OCI-LY7 (cell line): ENCODE results near the gene HOXA1. TPM values are rescaled to one million over a fixed set of nuclear protein-coding genes. Genes with fewer than 3 reads are reported as not detected.

Experiments used
- BruUV-seq: library from RNA; stranded (reverse); fragments of 400-500 nt; replicated peaks from 2 replicates; lab custom pipeline; 2021; lab: Mats Ljungman, UMichigan
- CTCF ChIA-PET: fragments of 300-600 bp; sonication (Branson Sonifier 250); formaldehyde crosslinking; loops from one replicate; lab custom pipeline; 2022; ENCODE audit warnings: antibody characterized with exemption; ENCODE audit not compliant: unreplicated experiment; lab: Charles Lee
- POLR2A ChIA-PET: fragments of 300-600 bp; sonication (Branson Sonifier 250); formaldehyde crosslinking; loops from one replicate; lab custom pipeline; 2022; ENCODE audit warnings: antibody characterized with exemption; lab: Charles Lee
- DNase-seq: peaks from one replicate; pipeline ENCODE4 v3.0.0-alpha.2; 2015; ENCODE audit warnings: low spot score
- H2AFZ ChIP-seq: fragments of 200-600 bp; sonication (generic), shearing (Covaris generic); 2 replicates; pipeline ENCODE4 v1.6.1; 2014; ENCODE audit warnings: mild to moderate bottlenecking, antibody characterized with exemption, low read length, moderate library complexity
- H3K27ac ChIP-seq: fragments of 200-600 bp; sonication (generic); 2 replicates; pipeline ENCODE4 v1.5.1; 2014; ENCODE audit warnings: mixed run types, low read depth, mild to moderate bottlenecking, moderate library complexity, low read length, inconsistent platforms; ENCODE audit not compliant: poor library complexity, severe bottlenecking
- H3K36me3 ChIP-seq: fragments of 200-600 bp; sonication (generic); 2 replicates; pipeline ENCODE4 v1.6.1; 2014; ENCODE audit warnings: mild to moderate bottlenecking, antibody characterized with exemption, low read length, moderate library complexity, mixed read lengths; ENCODE audit not compliant: insufficient read depth
- H3K4me1 ChIP-seq: fragments of 200-600 bp; sonication (generic); 2 replicates; pipeline ENCODE4 v1.5.1; 2014; ENCODE audit warnings: mild to moderate bottlenecking, low read length; ENCODE audit not compliant: insufficient read depth, poor library complexity, severe bottlenecking
- H3K4me2 ChIP-seq: fragments of 200-600 bp; sonication (generic); 2 replicates; pipeline ENCODE4 v1.6.1; 2014; ENCODE audit warnings: mild to moderate bottlenecking, low read length
- H3K4me3 ChIP-seq: fragments of 200-600 bp; sonication (generic); 2 replicates; pipeline ENCODE4 v1.5.1; 2014; ENCODE audit warnings: mild to moderate bottlenecking, low read depth, low read length; ENCODE audit not compliant: poor library complexity, severe bottlenecking
- H3K79me2 ChIP-seq: fragments of 200-600 bp; sonication (generic); 2 replicates; pipeline ENCODE4 v1.6.1; 2016; ENCODE audit warnings: low read depth, mild to moderate bottlenecking, low read length, moderate library complexity, mixed read lengths; ENCODE audit not compliant: insufficient read depth
- H3K9me2 ChIP-seq: fragments of 200-600 bp; sonication (generic); 2 replicates; pipeline ENCODE4 v1.6.1; 2016; ENCODE audit warnings: mild to moderate bottlenecking, low read length, mixed read lengths; ENCODE audit not compliant: insufficient read depth
- H3K9me3 ChIP-seq: fragments of 200-600 bp; sonication (generic); 2 replicates; pipeline ENCODE4 v1.6.1; 2014; ENCODE audit warnings: mild to moderate bottlenecking, mixed run types, low read length, mixed read lengths
- H4K20me1 ChIP-seq: fragments of 200-600 bp; sonication (generic); 2 replicates; pipeline ENCODE4 v1.6.1; 2014; ENCODE audit warnings: mild to moderate bottlenecking, antibody characterized with exemption, low read length, moderate library complexity, mixed read lengths; ENCODE audit not compliant: insufficient read depth
- EZH2phosphoT487 ChIP-seq: fragments of 200-600 bp; sonication (generic); IDR thresholded peaks from 2 replicates; pipeline ENCODE4 v1.6.1; 2018; ENCODE audit warnings: low read depth, borderline replicate concordance, mild to moderate bottlenecking, mixed run types, antibody characterized with exemption, low read length, moderate library complexity, mixed read lengths
- intact Hi-C: fragments of 100-400 bp; cut with micrococcal nuclease; formaldehyde crosslinking; loops from one replicate; pipeline ENCODE4 v1.10.0; 2022; ENCODE audit not compliant: unreplicated experiment
- total RNA-seq, 2 experiments: library from RNA; depleted of rRNA in 1 of 2; stranded (reverse); fragments of >200 nt in 1 of 2; shearing (Covaris generic) in 1 of 2; gene quantifications; 2 replicates each; pipeline ENCODE4 v1.2.3, GENCODE V29; 2014 to 2022
- TF ChIP-seq, protein P1 (sequence below): fragments of 200-600 bp; sonication (generic); conservative IDR thresholded peaks from 2 replicates; pipeline ENCODE4 v1.5.1; 2014; ENCODE audit warnings: mild to moderate bottlenecking, antibody characterized with exemption, low read length, moderate library complexity, mixed read lengths

Gene HOXA1
- total RNA-seq, 2 experiments from 2014 or later, result 3.0 to 8.2 TPM

DNA sequence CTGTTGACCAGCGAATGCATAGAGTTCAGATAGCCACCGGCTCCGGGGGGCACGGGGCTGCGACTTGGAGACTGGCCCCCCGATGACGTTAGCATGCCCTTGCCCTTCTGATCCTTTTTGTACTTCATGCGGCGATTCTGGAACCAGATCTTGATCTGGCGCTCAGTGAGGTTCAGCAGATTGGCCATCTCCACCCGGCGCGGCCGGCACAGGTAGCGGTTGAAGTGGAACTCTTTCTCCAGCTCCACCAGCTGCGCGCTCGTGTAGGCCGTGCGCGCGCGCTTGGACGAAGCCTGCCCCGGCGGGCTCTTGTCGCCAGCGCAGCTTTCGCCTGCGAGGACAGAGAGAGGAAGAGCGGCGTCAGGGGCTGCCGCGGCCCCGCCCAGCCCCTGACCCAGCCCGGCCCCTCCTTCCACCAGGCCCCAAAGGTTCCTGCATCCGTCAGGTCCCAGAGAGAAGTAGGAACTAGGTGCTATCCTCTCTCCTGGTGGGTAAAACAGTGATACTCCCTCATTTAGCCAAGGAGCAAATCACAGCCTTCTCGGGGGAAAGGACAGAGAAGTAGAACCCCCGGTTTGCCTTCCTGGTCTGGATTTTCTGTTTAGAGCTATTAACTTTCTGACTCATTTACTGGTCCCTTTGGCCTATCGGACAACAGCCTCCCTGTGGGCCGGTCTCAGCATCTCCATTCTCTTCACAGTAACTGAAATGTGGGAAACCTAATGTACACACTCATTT is 12.8 kb upstream of the HOXA1 start:
- H4K20me1 ChIP-seq, result no peaks in the 10 kb centered on the region
- no peak overlapping the region for H3K4me2 ChIP-seq
- intact Hi-C loops, result no loop called here
- no peaks in the 10 kb centered on the region for H3K79me2 ChIP-seq
- ChIA-PET POLR2A (interaction anchor here (0.6 kb wide), 1 partner anchor 408 kb away, joined by 4 read pairs; no protein-coding TSS in a partner anchor), CTCF (no interaction called here)
- H2AFZ ChIP-seq, result no peak overlapping the region
- H3K9me2 ChIP-seq, result no peaks in the 10 kb centered on the region
- no TSS peak for BruUV-seq
- TF ChIP-seq, protein P1, sequence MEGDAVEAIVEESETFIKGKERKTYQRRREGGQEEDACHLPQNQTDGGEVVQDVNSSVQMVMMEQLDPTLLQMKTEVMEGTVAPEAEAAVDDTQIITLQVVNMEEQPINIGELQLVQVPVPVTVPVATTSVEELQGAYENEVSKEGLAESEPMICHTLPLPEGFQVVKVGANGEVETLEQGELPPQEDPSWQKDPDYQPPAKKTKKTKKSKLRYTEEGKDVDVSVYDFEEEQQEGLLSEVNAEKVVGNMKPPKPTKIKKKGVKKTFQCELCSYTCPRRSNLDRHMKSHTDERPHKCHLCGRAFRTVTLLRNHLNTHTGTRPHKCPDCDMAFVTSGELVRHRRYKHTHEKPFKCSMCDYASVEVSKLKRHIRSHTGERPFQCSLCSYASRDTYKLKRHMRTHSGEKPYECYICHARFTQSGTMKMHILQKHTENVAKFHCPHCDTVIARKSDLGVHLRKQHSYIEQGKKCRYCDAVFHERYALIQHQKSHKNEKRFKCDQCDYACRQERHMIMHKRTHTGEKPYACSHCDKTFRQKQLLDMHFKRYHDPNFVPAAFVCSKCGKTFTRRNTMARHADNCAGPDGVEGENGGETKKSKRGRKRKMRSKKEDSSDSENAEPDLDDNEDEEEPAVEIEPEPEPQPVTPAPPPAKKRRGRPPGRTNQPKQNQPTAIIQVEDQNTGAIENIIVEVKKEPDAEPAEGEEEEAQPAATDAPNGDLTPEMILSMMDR, result no peak
- no peak for TF ChIP-seq EZH2phosphoT487
- H3K9me3 ChIP-seq, result no peaks in the 10 kb centered on the region
- H3K36me3 ChIP-seq, result no peaks in the 10 kb centered on the region
- H3K4me1 ChIP-seq, result no peaks in the 10 kb centered on the region
- DNase-seq, result no peak
- no peak overlapping the region for H3K4me3 ChIP-seq
- H3K27ac ChIP-seq, result no peak overlapping the region

DNA sequence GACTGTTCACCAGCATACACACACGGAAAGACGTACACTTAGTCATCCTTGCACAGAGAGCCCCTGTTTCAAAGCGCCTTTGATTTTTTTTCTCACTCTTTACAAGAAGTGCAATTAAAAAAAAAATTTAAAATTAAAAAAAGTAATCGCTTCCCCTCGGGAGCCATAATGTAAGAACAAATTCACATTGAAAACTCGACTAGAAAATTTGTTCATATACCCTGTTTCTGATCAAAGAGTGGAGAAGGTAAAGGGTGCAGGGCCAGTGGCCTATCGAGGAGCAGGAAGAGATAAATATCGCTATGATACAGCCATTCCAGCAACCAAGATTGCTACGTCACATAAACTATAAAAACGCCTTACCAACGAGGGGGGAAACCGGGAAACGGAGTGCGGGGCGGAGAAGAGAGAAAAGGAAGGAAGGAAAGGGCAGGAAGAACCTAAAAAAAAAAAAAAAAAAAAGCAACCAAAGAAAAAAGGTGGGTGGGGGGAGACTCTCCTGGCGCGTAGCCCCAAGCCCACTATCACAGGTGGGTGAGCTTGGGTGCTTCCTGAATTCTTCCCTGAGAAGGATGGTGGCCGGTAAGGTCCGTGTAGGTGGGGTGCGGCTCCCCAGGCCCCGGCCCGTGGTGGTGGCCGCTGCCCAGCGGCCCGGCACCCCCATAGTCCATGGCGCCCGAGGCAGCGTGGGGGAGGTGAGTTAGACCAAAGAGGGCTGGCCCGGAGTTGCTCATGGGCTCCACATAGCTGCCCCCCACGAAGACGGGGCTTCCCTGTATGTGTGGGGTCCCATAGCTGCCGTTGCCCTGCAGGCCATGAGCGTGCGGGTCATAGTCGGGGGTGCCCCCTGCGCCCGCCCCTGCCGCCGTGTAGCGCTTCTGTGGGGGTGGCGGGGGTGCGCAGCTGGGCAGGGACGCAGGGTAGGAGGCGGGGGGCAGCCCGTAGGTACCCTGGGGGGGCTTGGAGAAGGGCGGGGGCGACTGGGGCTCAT is 11.9 kb upstream of the HOXA1 start:
- CTCF ChIA-PET, result no interaction called here
- no peak overlapping the region for H3K27ac ChIP-seq
- DNase-seq, result no peak
- no peak overlapping the region for H2AFZ ChIP-seq
- no peaks in the 10 kb centered on the region for H3K4me1 ChIP-seq
- no peak for TF ChIP-seq EZH2phosphoT487
- TF ChIP-seq, protein P1, result no peak
- POLR2A ChIA-PET, result no interaction called here
- no peak overlapping the region for H3K4me2 ChIP-seq
- H3K36me3 ChIP-seq, result no peaks in the 10 kb centered on the region
- no peaks in the 10 kb centered on the region for H3K79me2 ChIP-seq
- BruUV-seq, result no TSS peak
- intact Hi-C loops, result no loop called here
- no peaks in the 10 kb centered on the region for H3K9me3 ChIP-seq
- H3K9me2 ChIP-seq, result no peaks in the 10 kb centered on the region
- no peaks in the 10 kb centered on the region for H4K20me1 ChIP-seq
- H3K4me3 ChIP-seq, result no peak overlapping the region
